IMR-90 (cell line): Measurements from ENCODE around the gene RALGAPA2.

Source experiments
- BHLHE40 ChIP-seq: fragments of 150-350 bp; IDR thresholded peaks from 2 replicates; pipeline ENCODE4 v1.6.1; 2016; ENCODE audit warnings: mild to moderate bottlenecking, low read depth, low read length
- CEBPB ChIP-seq: IDR thresholded peaks from 2 replicates; pipeline ENCODE4 v1.6.1; 2012; ENCODE audit warnings: low read depth, low read length, improper control_type of control experiment
- CHD1 ChIP-seq: IDR thresholded peaks from 2 replicates; pipeline ENCODE4 v1.6.1; 2012; ENCODE audit warnings: low read depth, low read length, improper control_type of control experiment
- FOS ChIP-seq: fragments of 150-350 bp; IDR thresholded peaks from 2 replicates; pipeline ENCODE4 v1.6.1; 2016; ENCODE audit warnings: low read depth, low read length
- MAFK ChIP-seq: IDR thresholded peaks from 2 replicates; pipeline ENCODE4 v1.6.1; 2012; ENCODE audit warnings: low read depth, low read length, improper control_type of control experiment
- MAZ ChIP-seq: IDR thresholded peaks from 2 replicates; pipeline ENCODE4 v1.6.1; 2012; ENCODE audit warnings: low read depth, mild to moderate bottlenecking, low read length, improper control_type of control experiment, moderate library complexity, borderline replicate concordance
- MXI1 ChIP-seq: IDR thresholded peaks from 2 replicates; pipeline ENCODE4 v1.6.1; 2012; ENCODE audit warnings: low read depth, mild to moderate bottlenecking, low read length, moderate library complexity, borderline replicate concordance
- POLR2A ChIP-seq: IDR thresholded peaks from 2 replicates; pipeline ENCODE4 v1.6.1; 2012; ENCODE audit warnings: mild to moderate bottlenecking, low read depth, low read length
- RAD21 ChIP-seq: IDR thresholded peaks from 2 replicates; pipeline ENCODE4 v1.6.1; 2012; ENCODE audit warnings: low read length, improper control_type of control experiment
- RFX5 ChIP-seq: IDR thresholded peaks from 2 replicates; pipeline ENCODE4 v1.8.0; 2012; ENCODE audit warnings: low read depth, mild to moderate bottlenecking, low read length, moderate library complexity
- SMC3 ChIP-seq: fragments of 150-350 bp; IDR thresholded peaks from 2 replicates; pipeline ENCODE4 v1.6.1; 2016; ENCODE audit warnings: low read depth, mild to moderate bottlenecking, antibody characterized with exemption, low read length, moderate library complexity
- TF ChIP-seq, protein P1 (sequence below): conservative IDR thresholded peaks from 2 replicates; pipeline ENCODE4 v1.5.1; 2012; ENCODE audit warnings: mild to moderate bottlenecking, low read depth, low read length, improper control_type of control experiment
- TF ChIP-seq, protein P2 (sequence below): fragments of 150-350 bp; IDR thresholded peaks from 2 replicates; pipeline ENCODE4 v1.6.1; 2017; ENCODE audit warnings: mild to moderate bottlenecking, antibody characterized with exemption, low read length, low read depth
- TF ChIP-seq, protein P3 (sequence below): fragments of 150-350 bp; IDR thresholded peaks from 2 replicates; pipeline ENCODE4 v1.6.1; 2016; ENCODE audit warnings: low read depth, mild to moderate bottlenecking, low read length, moderate library complexity, borderline replicate concordance

DNA sequence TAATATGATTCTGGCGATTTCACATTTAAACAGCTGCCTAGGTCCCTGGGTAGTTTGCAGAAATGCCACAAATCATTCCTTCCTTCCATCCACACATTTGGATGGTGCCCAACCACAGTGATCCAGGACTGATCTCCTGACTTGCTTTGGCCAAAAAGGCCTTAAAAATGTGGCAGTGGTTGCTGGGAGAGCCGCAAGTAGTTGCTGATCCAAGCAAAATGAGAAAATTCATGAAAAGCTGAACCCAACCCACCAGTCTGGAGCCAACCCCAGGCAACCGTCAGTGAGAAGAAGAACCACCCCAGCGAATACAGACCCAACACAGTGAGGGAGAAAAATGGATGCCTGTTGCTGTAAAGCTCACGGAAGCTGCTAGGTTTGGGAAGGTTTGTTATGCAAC lies 25.1 kb downstream of the RALGAPA2 start:
- TF ChIP-seq, protein P1, sequence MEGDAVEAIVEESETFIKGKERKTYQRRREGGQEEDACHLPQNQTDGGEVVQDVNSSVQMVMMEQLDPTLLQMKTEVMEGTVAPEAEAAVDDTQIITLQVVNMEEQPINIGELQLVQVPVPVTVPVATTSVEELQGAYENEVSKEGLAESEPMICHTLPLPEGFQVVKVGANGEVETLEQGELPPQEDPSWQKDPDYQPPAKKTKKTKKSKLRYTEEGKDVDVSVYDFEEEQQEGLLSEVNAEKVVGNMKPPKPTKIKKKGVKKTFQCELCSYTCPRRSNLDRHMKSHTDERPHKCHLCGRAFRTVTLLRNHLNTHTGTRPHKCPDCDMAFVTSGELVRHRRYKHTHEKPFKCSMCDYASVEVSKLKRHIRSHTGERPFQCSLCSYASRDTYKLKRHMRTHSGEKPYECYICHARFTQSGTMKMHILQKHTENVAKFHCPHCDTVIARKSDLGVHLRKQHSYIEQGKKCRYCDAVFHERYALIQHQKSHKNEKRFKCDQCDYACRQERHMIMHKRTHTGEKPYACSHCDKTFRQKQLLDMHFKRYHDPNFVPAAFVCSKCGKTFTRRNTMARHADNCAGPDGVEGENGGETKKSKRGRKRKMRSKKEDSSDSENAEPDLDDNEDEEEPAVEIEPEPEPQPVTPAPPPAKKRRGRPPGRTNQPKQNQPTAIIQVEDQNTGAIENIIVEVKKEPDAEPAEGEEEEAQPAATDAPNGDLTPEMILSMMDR: no peak
- TF ChIP-seq FOS: no peak
- TF ChIP-seq, protein P2, sequence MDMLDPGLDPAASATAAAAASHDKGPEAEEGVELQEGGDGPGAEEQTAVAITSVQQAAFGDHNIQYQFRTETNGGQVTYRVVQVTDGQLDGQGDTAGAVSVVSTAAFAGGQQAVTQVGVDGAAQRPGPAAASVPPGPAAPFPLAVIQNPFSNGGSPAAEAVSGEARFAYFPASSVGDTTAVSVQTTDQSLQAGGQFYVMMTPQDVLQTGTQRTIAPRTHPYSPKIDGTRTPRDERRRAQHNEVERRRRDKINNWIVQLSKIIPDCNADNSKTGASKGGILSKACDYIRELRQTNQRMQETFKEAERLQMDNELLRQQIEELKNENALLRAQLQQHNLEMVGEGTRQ: no peak
- TF ChIP-seq MAZ: no peak
- no peak for TF ChIP-seq POLR2A
- no peak for TF ChIP-seq BHLHE40
- no peak for TF ChIP-seq RAD21
- no peak for TF ChIP-seq SMC3
- TF ChIP-seq CEBPB: no peak
- TF ChIP-seq, protein P3, sequence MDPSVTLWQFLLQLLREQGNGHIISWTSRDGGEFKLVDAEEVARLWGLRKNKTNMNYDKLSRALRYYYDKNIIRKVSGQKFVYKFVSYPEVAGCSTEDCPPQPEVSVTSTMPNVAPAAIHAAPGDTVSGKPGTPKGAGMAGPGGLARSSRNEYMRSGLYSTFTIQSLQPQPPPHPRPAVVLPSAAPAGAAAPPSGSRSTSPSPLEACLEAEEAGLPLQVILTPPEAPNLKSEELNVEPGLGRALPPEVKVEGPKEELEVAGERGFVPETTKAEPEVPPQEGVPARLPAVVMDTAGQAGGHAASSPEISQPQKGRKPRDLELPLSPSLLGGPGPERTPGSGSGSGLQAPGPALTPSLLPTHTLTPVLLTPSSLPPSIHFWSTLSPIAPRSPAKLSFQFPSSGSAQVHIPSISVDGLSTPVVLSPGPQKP: no peak
- TF ChIP-seq MXI1: no peak
- no peak for TF ChIP-seq RFX5
- no peak for TF ChIP-seq MAFK
- TF ChIP-seq CHD1: no peak
